Vagina (tissue), 2 donors: ENCODE data around the gene ACTG2.

Experiments used
- CTCF ChIP-seq, 3 experiments: fragments of 450-650 bp in 2 of 3; fragments of 200-600 bp in 1 of 3; sonication (generic) in 1 of 3; IDR thresholded peaks; one replicate each; pipeline ENCODE4 v1.5.1; 2017 to 2019; ENCODE audit warnings: antibody characterized with exemption in 3 of 3, mild to moderate bottlenecking in 2 of 3, moderate library complexity in 2 of 3
- POLR2A ChIP-seq, 2 donors: fragments of 450-650 bp; IDR thresholded peaks; one replicate each; pipeline ENCODE4 v1.6.1; 2017; ENCODE audit warnings: antibody characterized with exemption in 2 of 2, mild to moderate bottlenecking in 2 of 2, moderate library complexity in 2 of 2
- POLR2AphosphoS5 ChIP-seq, 2 donors: sonication (generic); formaldehyde crosslinking; IDR thresholded peaks; one replicate each; pipeline ENCODE4 v1.9.0; 2017; ENCODE audit warnings: antibody characterized with exemption in 2 of 2, mild to moderate bottlenecking in 2 of 2, low read depth in 1 of 2; ENCODE audit not compliant: insufficient read depth in 1 of 2

GRCh38 chr2:73952499-73953446, 60.0 kb downstream of the ACTG2 start:
- TF ChIP-seq POLR2AphosphoS5 (IDR thresholded peaks at IDR 0.05; ENCODE audit: insufficient read depth in 1 of 2, low read depth in 1 of 2) (no peak), CTCF (IDR thresholded peaks at IDR 0.05) (no peak), POLR2A (IDR thresholded peaks at IDR 0.05) (no peak)
